Spleen (tissue), 11 donors: ENCODE data around the gene CEND1. TPM values are rescaled to one million over a fixed set of nuclear protein-coding genes. Genes with fewer than 3 reads are reported as not detected.

Experiments used
- DNase-seq: peaks from one replicate; pipeline ENCODE4 v3.0.0-alpha.2; 2020
- H3K27ac ChIP-seq, 8 donors: fragments of 200-600 bp; sonication (generic) in 7 of 8; 1 replicate in 4 of 8; 2 replicates in 4 of 8; pipeline versions ENCODE4 v1.5.0 to v1.8.0; 2016 to 2021; ENCODE audit warnings: inconsistent platforms in 4 of 8, mild to moderate bottlenecking in 4 of 8, moderate library complexity in 1 of 8
- H3K27me3 ChIP-seq, 7 donors: fragments of 200-600 bp; sonication (generic) in 6 of 7; replicated peaks in 1 of 7; 1 replicate in 4 of 7; 2 replicates in 3 of 7; pipeline versions ENCODE4 v1.5.0 to v1.8.0; 2016 to 2021; ENCODE audit warnings: inconsistent platforms in 3 of 7, mild to moderate bottlenecking in 1 of 7
- H3K36me3 ChIP-seq, 6 donors: fragments of 200-600 bp; sonication (generic) in 5 of 6; 1 replicate in 4 of 6; 2 replicates in 2 of 6; pipeline versions ENCODE4 v1.5.0 to v1.8.0; 2016 to 2021; ENCODE audit warnings: inconsistent platforms in 2 of 6
- H3K4me1 ChIP-seq, 6 donors: fragments of 200-600 bp; sonication (generic) in 5 of 6; 1 replicate in 3 of 6; 2 replicates in 3 of 6; pipeline versions ENCODE4 v1.5.0 to v1.8.0; 2016 to 2021; ENCODE audit warnings: inconsistent platforms in 3 of 6
- H3K4me3 ChIP-seq, 8 donors: fragments of 200-600 bp; sonication (generic) in 7 of 8; 1 replicate in 4 of 8; 2 replicates in 4 of 8; pipeline versions ENCODE4 v1.5.0 to v1.8.0; 2016 to 2021; ENCODE audit warnings: inconsistent platforms in 4 of 8, mild to moderate bottlenecking in 4 of 8, moderate library complexity in 2 of 8
- H3K9me3 ChIP-seq, 8 donors: fragments of 200-600 bp; sonication (generic) in 7 of 8; 1 replicate in 4 of 8; 2 replicates in 4 of 8; pipeline versions ENCODE4 v1.5.0 to v1.8.0; 2016 to 2021; ENCODE audit warnings: inconsistent platforms in 4 of 8
- POLR2A ChIP-seq, 3 donors: fragments of 450-650 bp; IDR thresholded peaks; one replicate each; pipeline ENCODE4 v1.5.1; 2017; ENCODE audit warnings: antibody characterized with exemption in 3 of 3, mild to moderate bottlenecking in 1 of 3
- POLR2AphosphoS5 ChIP-seq, 3 donors: sonication (generic); formaldehyde crosslinking; IDR thresholded peaks; one replicate each; pipeline ENCODE4 v1.5.1; 2017; ENCODE audit warnings: antibody characterized with exemption in 3 of 3
- WGBS, 5 donors: extraction: QIAGEN DNeasy Blood & Tissue Kit in 3 of 5; methylation state at CpG; one replicate each; pipeline versions ENCODE4 v1.1.5 to v1.1.7; 2013 to 2018; 5-methylcytosine and 5-hydroxymethylcytosine counted together
- intact Hi-C: fragments of 100-400 bp; cut with DNase I; formaldehyde crosslinking; loops from one replicate; pipeline ENCODE4 v1.15.0; 2023; ENCODE audit warnings: low total_unique reads
- polyA plus RNA-seq, 3 donors: library from polyadenylated mRNA; stranded (reverse); fragments of 200-250 nt; gene quantifications; one replicate each; pipeline ENCODE4 v1.2.1, GENCODE V29; 2013
- total RNA-seq, 7 donors: library from RNA; depleted of rRNA in 3 of 7; stranded (reverse); fragments of >200 nt in 3 of 7; fragmentation: NEBNext Ultra II Directional in 4 of 7; extraction: Animal tissue kit (Norgen Biotek cat#: 25700) in 4 of 7; gene quantifications; one replicate each; pipeline versions ENCODE4 v1.1.0 to v1.2.1, GENCODE V29; 2016 to 2021
- TF ChIP-seq, protein P1 (sequence below), 11 experiments: fragments of 200-600 bp in 7 of 11; fragments of 450-650 bp in 4 of 11; sonication (generic) in 4 of 11; IDR thresholded peaks in 8 of 11; conservative IDR thresholded peaks in 3 of 11; 1 replicate in 7 of 11; 2 replicates in 4 of 11; pipeline versions ENCODE4 v1.4.0 to v1.8.0; 2016 to 2021; ENCODE audit warnings: antibody characterized with exemption in 11 of 11, inconsistent platforms in 4 of 11, mild to moderate bottlenecking in 1 of 11
- donor health status: healthy with polysubstance abuse.
- donor health status: DM: no; HTN: no; CAD: no; lungs with moderate emphysema.
- donor health status: DM: no; HTN: no; CAD: no.
- donor health status: Bipolar disorder and iron deficiency.
- donor health status: healthy.
- donor health status: DM: no; HTN: no; CAD: no.
- donor health status: DM: yes; HTN: yes; CAD: no.

CEND1 gene
- total and polyA plus RNA-seq, 10 donors: 0.29 to 0.42 (median 0.42) TPM; not detected in 7

- DNase-seq: no peak
- Histone ChIP-seq H3K9me3 (no peaks in the 10 kb centered on the region), H3K36me3 (peaks cover 0 to 4% (median 0%) of the 10 kb centered on the region in 6 donors), H3K27ac (no peak overlapping the region), H3K4me3 (no peak overlapping the region), H3K27me3 (no peaks in the 10 kb centered on the region), H3K4me1 (peaks cover 14 to 52% (median 37%) of the 10 kb centered on the region in 6 donors)
- TF ChIP-seq POLR2A (IDR thresholded peaks at IDR 0.05): no peak
- TF ChIP-seq, protein P1, sequence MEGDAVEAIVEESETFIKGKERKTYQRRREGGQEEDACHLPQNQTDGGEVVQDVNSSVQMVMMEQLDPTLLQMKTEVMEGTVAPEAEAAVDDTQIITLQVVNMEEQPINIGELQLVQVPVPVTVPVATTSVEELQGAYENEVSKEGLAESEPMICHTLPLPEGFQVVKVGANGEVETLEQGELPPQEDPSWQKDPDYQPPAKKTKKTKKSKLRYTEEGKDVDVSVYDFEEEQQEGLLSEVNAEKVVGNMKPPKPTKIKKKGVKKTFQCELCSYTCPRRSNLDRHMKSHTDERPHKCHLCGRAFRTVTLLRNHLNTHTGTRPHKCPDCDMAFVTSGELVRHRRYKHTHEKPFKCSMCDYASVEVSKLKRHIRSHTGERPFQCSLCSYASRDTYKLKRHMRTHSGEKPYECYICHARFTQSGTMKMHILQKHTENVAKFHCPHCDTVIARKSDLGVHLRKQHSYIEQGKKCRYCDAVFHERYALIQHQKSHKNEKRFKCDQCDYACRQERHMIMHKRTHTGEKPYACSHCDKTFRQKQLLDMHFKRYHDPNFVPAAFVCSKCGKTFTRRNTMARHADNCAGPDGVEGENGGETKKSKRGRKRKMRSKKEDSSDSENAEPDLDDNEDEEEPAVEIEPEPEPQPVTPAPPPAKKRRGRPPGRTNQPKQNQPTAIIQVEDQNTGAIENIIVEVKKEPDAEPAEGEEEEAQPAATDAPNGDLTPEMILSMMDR (IDR thresholded peaks at IDR 0.05 in 8 of 11, conservative IDR thresholded peaks at IDR 0.05 in 3 of 11): no peak
- TF ChIP-seq POLR2AphosphoS5 (IDR thresholded peaks at IDR 0.05): no peak
- 92 to 98% (median 96%) methylated on average over 9 to 16 of the region's 16 CpGs for WGBS, 5 donors
- intact Hi-C loops: no loop called here
These were observed 9.8 kb downstream of the CEND1 start for GRCh38 chr11:779955-780532.

- peak; percentile 74 for DNase-seq
- Histone ChIP-seq H3K9me3 (no peaks in the 10 kb centered on the region), H3K27me3 (no peaks in the 10 kb centered on the region), H3K4me3 (no peak overlapping the region), H3K27ac (no peak overlapping the region), H3K36me3 (peaks cover 0 to 6% (median 0%) of the 10 kb centered on the region in 6 donors), H3K4me1 (peaks cover 14 to 60% (median 44%) of the 10 kb centered on the region in 6 donors)
- intact Hi-C loops: no loop called here
- 88 to 98% (median 93%) methylated on average over 14 to 23 of the region's 23 CpGs for WGBS, 5 donors
- TF ChIP-seq, protein P1 (IDR thresholded peaks at IDR 0.05 in 8 of 11, conservative IDR thresholded peaks at IDR 0.05 in 3 of 11): no peak
- TF ChIP-seq POLR2A (IDR thresholded peaks at IDR 0.05): no peak
- TF ChIP-seq POLR2AphosphoS5 (IDR thresholded peaks at IDR 0.05): peak in 1 of 3 donors; percentile 3
These were observed 10.6 kb downstream of the CEND1 start for GRCh38 chr11:778976-779954.

- TF ChIP-seq, protein P1 (IDR thresholded peaks at IDR 0.05 in 8 of 11, conservative IDR thresholded peaks at IDR 0.05 in 3 of 11): no peak
- TF ChIP-seq POLR2AphosphoS5 (IDR thresholded peaks at IDR 0.05) (peak; percentile 86 to 91 (median 90)), POLR2A (IDR thresholded peaks at IDR 0.05) (peak in 2 of 3 donors; percentile 33 to 67)
- intact Hi-C loops: no loop called here
- H3K36me3 ChIP-seq: peaks cover 0 to 23% (median 13%) of the 10 kb centered on the region in 6 donors
- 1 to 2% (median 1%) methylated on average over 60 to 110 of the region's 110 CpGs for WGBS, 5 donors
- peak; percentile 99 for DNase-seq
- peak within 1 kb of the TSS; percentile 43 to 91 (median 84) for H3K27ac ChIP-seq
- no peaks in the 10 kb centered on the region for H3K27me3 ChIP-seq
- H3K4me3 ChIP-seq: peak within 1 kb of the TSS; percentile 46 to 97 (median 76)
- peaks cover 14 to 74% (median 44%) of the 10 kb centered on the region in 6 donors for H3K4me1 ChIP-seq
- no peaks in the 10 kb centered on the region for H3K9me3 ChIP-seq
These were observed 12.3 kb downstream of the CEND1 start, which contains the start of gene GATD1 for GRCh38 chr11:777288-778255. GATD1 (minus strand) TSS chr11:777487; CDS start chr11:777462, 25 bp downstream.
